MM.1S (cell line): ENCODE measurements around the gene TMEM51.

Experiments
- EZH2phosphoT487 ChIP-seq: fragments of 300-600 bp; sonication (generic); IDR thresholded peaks from 2 replicates; pipeline ENCODE4 v1.6.1; 2018; ENCODE audit warnings: antibody characterized with exemption, low read length
- TF ChIP-seq, protein P1 (sequence below): fragments of 300-600 bp; sonication (generic); IDR thresholded peaks from 2 replicates; pipeline ENCODE4 v1.5.1; 2016; ENCODE audit warnings: antibody characterized with exemption, low read length, mixed read lengths

DNA sequence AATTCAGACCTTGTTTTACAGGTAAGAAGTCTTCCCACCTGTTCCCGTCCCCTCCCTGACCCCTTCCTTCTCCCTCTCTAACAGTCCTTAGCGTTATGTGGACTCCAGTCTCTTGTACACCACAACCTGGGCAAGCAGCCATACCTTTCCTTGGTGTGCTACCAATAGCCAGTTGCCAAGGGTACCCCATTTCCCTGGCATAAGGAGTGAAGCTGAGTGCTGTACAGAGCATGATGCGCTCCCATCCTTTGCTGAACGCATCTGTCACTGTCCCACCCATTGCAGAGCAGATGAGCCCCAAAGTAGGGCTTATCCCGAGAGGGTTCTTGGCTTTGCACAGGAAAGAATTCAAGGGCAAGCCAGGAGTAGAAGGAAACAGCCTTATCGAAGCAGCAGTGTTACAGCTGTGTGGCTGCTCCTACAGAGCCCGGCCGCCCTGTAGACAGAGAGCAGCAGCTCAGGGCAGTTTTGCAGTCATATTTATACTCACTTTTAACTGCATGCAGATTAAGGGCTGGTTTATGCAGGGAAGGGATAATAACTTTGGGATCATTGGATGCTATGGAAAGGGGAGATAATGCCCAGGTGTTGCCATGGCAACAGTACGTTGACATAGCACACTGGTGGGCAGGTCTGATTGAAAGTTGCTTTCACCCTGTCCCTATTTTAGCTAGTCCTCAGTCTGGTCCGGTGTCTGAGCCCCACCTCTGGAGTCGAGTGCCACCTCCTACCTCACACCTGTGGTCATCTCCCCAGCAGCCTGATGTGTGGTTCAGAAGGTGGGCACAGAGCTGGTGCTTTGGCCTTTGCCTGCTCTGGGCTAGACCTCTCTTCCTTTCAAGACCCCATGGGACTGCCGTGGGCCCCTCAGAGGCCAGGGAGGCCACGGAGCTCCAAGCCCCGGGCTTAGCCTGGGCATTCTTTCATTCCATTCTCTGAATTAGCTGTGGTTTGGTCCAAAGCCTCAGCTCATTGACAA is 98.6 kb downstream of the TMEM51 start:
- TF ChIP-seq, protein P1, sequence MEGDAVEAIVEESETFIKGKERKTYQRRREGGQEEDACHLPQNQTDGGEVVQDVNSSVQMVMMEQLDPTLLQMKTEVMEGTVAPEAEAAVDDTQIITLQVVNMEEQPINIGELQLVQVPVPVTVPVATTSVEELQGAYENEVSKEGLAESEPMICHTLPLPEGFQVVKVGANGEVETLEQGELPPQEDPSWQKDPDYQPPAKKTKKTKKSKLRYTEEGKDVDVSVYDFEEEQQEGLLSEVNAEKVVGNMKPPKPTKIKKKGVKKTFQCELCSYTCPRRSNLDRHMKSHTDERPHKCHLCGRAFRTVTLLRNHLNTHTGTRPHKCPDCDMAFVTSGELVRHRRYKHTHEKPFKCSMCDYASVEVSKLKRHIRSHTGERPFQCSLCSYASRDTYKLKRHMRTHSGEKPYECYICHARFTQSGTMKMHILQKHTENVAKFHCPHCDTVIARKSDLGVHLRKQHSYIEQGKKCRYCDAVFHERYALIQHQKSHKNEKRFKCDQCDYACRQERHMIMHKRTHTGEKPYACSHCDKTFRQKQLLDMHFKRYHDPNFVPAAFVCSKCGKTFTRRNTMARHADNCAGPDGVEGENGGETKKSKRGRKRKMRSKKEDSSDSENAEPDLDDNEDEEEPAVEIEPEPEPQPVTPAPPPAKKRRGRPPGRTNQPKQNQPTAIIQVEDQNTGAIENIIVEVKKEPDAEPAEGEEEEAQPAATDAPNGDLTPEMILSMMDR = no peak
- no peak for TF ChIP-seq EZH2phosphoT487
